ENCODE data around the gene ENG. TPM values are rescaled to one million over a fixed set of nuclear protein-coding genes. Genes with fewer than 3 reads are reported as not detected.

The ENG gene
- total RNA-seq, 1 experiment from 2014 or later = 29.9 TPM

DNA sequence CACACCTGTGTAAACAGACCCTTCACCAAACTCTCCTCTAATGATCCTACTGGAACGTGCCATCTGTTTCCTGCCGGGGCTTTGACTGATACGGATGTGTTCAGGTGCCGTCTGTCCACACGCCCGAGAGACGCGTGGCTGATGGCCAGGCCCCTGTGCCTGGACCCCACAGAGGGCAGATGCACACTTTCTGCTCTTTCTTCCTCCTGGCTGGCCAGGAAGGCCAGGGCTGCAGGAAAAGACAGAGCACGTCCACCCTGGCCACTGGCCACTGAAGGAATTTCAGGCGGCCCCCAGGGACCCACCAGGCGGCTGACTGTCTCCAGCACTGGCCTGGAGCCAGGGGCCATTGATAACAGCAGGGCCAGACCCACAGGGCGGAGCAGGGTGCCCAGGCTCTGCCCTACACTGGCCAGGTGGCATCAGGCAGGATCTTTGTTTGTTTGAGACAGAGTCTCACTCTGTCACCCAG, 3.6 kb upstream of the ENG start:
- POLR2A ChIA-PET (ENCODE audit: low non-redundant PET) = no interaction called here
- H3K36me3 ChIP-seq (ENCODE audit: insufficient read depth, low read length, poor library complexity, severe bottlenecking) = no peaks in the 10 kb centered on the region
- peaks cover 9% of the 10 kb centered on the region for H3K4me1 ChIP-seq (ENCODE audit: insufficient read depth, low read length, poor library complexity, severe bottlenecking)
- BruUV-seq (replicated peaks) = no TSS peak
- no peak for DNase-seq (ENCODE audit: low spot score)
- H3K9me3 ChIP-seq (ENCODE audit: low read depth, low read length, poor library complexity, severe bottlenecking) = no peaks in the 10 kb centered on the region
- intact Hi-C loops (cut with micrococcal nuclease; ENCODE audit: unreplicated experiment) = no loop called here
- H3K27ac ChIP-seq (ENCODE audit: low read depth, low read length, poor library complexity, severe bottlenecking) = no peak overlapping the region
- no peak overlapping the region for H3K4me3 ChIP-seq (ENCODE audit: low read depth, low read length, poor library complexity, severe bottlenecking)
- no peaks in the 10 kb centered on the region for H3K27me3 ChIP-seq (replicated peaks; ENCODE audit: insufficient read depth, low read depth, low read length, poor library complexity)
- CTCF ChIA-PET = no interaction called here
- TF ChIP-seq, protein P1, sequence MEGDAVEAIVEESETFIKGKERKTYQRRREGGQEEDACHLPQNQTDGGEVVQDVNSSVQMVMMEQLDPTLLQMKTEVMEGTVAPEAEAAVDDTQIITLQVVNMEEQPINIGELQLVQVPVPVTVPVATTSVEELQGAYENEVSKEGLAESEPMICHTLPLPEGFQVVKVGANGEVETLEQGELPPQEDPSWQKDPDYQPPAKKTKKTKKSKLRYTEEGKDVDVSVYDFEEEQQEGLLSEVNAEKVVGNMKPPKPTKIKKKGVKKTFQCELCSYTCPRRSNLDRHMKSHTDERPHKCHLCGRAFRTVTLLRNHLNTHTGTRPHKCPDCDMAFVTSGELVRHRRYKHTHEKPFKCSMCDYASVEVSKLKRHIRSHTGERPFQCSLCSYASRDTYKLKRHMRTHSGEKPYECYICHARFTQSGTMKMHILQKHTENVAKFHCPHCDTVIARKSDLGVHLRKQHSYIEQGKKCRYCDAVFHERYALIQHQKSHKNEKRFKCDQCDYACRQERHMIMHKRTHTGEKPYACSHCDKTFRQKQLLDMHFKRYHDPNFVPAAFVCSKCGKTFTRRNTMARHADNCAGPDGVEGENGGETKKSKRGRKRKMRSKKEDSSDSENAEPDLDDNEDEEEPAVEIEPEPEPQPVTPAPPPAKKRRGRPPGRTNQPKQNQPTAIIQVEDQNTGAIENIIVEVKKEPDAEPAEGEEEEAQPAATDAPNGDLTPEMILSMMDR (conservative IDR thresholded peaks at IDR 0.05; ENCODE audit: low read depth, low read length) = no peak
- TF ChIP-seq EZH2 (IDR thresholded peaks at IDR 0.05; ENCODE audit: borderline replicate concordance, low read depth, low read length, poor library complexity, severe bottlenecking) = no peak

GRCh38 chr9:127857278-127857677, 2.8 kb upstream of the ENG start:
- no TSS peak for BruUV-seq (replicated peaks)
- no peak overlapping the region for H3K27ac ChIP-seq (ENCODE audit: low read depth, low read length, poor library complexity, severe bottlenecking)
- POLR2A ChIA-PET (ENCODE audit: low non-redundant PET) = no interaction called here
- no peaks in the 10 kb centered on the region for H3K27me3 ChIP-seq (replicated peaks; ENCODE audit: insufficient read depth, low read depth, low read length, poor library complexity)
- H3K36me3 ChIP-seq (ENCODE audit: insufficient read depth, low read length, poor library complexity, severe bottlenecking) = no peaks in the 10 kb centered on the region
- no peak for DNase-seq (ENCODE audit: low spot score)
- H3K4me3 ChIP-seq (ENCODE audit: low read depth, low read length, poor library complexity, severe bottlenecking) = no peak overlapping the region
- intact Hi-C loops (cut with micrococcal nuclease; ENCODE audit: unreplicated experiment) = no loop called here
- H3K9me3 ChIP-seq (ENCODE audit: low read depth, low read length, poor library complexity, severe bottlenecking) = no peaks in the 10 kb centered on the region
- CTCF ChIA-PET = no interaction called here
- TF ChIP-seq, protein P1 (conservative IDR thresholded peaks at IDR 0.05; ENCODE audit: low read depth, low read length) = no peak
- no peak for TF ChIP-seq EZH2 (IDR thresholded peaks at IDR 0.05; ENCODE audit: borderline replicate concordance, low read depth, low read length, poor library complexity, severe bottlenecking)
- H3K4me1 ChIP-seq (ENCODE audit: insufficient read depth, low read length, poor library complexity, severe bottlenecking) = peaks cover 13% of the 10 kb centered on the region

DNA sequence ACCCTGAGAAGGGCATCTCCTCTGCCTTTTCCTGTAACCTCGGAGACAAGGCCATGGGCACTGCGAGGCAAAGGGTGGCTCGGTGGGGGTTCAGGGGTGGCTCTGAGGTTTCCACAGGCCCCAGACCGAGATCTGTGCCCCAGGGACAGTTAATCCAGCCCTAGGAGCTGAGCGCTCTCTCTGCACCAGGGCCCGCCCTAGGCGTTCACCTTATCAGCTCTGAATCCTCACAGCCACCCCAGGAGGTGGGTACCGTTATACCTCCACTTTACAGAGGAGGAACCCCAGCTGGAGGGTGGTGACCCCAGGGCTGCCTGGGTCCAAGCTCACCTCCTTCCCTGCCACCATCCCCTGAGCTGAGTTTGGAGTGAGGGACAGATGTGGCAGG, 2.3 kb upstream of the ENG start:
- Histone ChIP-seq H3K4me1 (ENCODE audit: insufficient read depth, low read length, poor library complexity, severe bottlenecking) (peaks cover 13% of the 10 kb centered on the region), H3K9me3 (ENCODE audit: low read depth, low read length, poor library complexity, severe bottlenecking) (no peaks in the 10 kb centered on the region), H3K27ac (ENCODE audit: low read depth, low read length, poor library complexity, severe bottlenecking) (no peak overlapping the region), H3K36me3 (ENCODE audit: insufficient read depth, low read length, poor library complexity, severe bottlenecking) (no peaks in the 10 kb centered on the region), H3K4me3 (ENCODE audit: low read depth, low read length, poor library complexity, severe bottlenecking) (no peak overlapping the region), H3K27me3 (replicated peaks; ENCODE audit: insufficient read depth, low read depth, low read length, poor library complexity) (no peaks in the 10 kb centered on the region)
- intact Hi-C loops (cut with micrococcal nuclease; ENCODE audit: unreplicated experiment) = no loop called here
- ChIA-PET CTCF (no interaction called here), POLR2A (ENCODE audit: low non-redundant PET) (no interaction called here)
- no peak for DNase-seq (ENCODE audit: low spot score)
- no TSS peak for BruUV-seq (replicated peaks)
- TF ChIP-seq, protein P1 (conservative IDR thresholded peaks at IDR 0.05; ENCODE audit: low read depth, low read length) = no peak
- no peak for TF ChIP-seq EZH2 (IDR thresholded peaks at IDR 0.05; ENCODE audit: borderline replicate concordance, low read depth, low read length, poor library complexity, severe bottlenecking)

All from A673 (cell line).